Caco-2 (cell line): ENCODE data around the gene GAK. TPM values are rescaled to one million over a fixed set of nuclear protein-coding genes. Genes with fewer than 3 reads are reported as not detected.

Source experiments
- BruUV-seq: library from RNA; stranded (reverse); fragments of 400-500 nt; replicated peaks from 2 replicates; lab custom pipeline; 2021; lab: Mats Ljungman, UMichigan
- CTCF ChIA-PET: fragments of 300-600 bp; sonication (Branson Sonifier 250); formaldehyde crosslinking; loops from one replicate; lab custom pipeline; 2022; ENCODE audit warnings: antibody characterized with exemption; lab: Charles Lee
- POLR2A ChIA-PET: fragments of 300-600 bp; sonication (Branson Sonifier 250); formaldehyde crosslinking; loops from one replicate; lab custom pipeline; 2022; ENCODE audit warnings: antibody characterized with exemption; lab: Charles Lee
- DNase-seq, 2 experiments: peaks; one replicate each; pipeline versions ENCODE4 v3.0.0 to v3.0.0-alpha.2; 2020 to 2022
- H3K27me3 ChIP-seq: replicated peaks from 2 replicates; pipeline ENCODE4 v1.6.0; 2011; ENCODE audit warnings: low read length; ENCODE audit not compliant: control insufficient read depth, insufficient read depth
- H3K36me3 ChIP-seq: 2 replicates; pipeline ENCODE4 v1.5.1; 2011; ENCODE audit warnings: low read length; ENCODE audit not compliant: control insufficient read depth, insufficient read depth
- H3K4me1 ChIP-seq: fragments of 250-450 bp; sonication (Bioruptor Pico); 2 replicates; pipeline ENCODE4 v1.5.1; 2020; ENCODE audit warnings: mild to moderate bottlenecking
- H3K4me3 ChIP-seq: 2 replicates; pipeline ENCODE4 v1.5.1; 2011; ENCODE audit warnings: low read depth, mild to moderate bottlenecking, control low read depth, low read length
- H3K9me3 ChIP-seq: fragments of 250-450 bp; sonication (Bioruptor Pico); 2 replicates; pipeline ENCODE4 v1.5.1; 2020; ENCODE audit warnings: mild to moderate bottlenecking, moderate library complexity
- H3K27ac Mint-ChIP-seq: one replicate; pipeline ENCODE4 v1.8.0; 2022; ENCODE audit warnings: mixed read lengths; ENCODE audit not compliant: unreplicated experiment
- H3K27me3 Mint-ChIP-seq: one replicate; pipeline ENCODE4 v1.8.0; 2022; ENCODE audit warnings: mixed read lengths; ENCODE audit not compliant: insufficient read depth, unreplicated experiment
- H3K36me3 Mint-ChIP-seq: one replicate; pipeline ENCODE4 v1.8.0; 2022; ENCODE audit warnings: mild to moderate bottlenecking, mixed read lengths; ENCODE audit not compliant: insufficient read depth, unreplicated experiment
- H3K4me1 Mint-ChIP-seq: one replicate; pipeline ENCODE4 v1.8.0; 2022; ENCODE audit warnings: low read depth, mixed read lengths; ENCODE audit not compliant: unreplicated experiment
- H3K4me3 Mint-ChIP-seq: one replicate; pipeline ENCODE4 v1.8.0; 2022; ENCODE audit warnings: mild to moderate bottlenecking, moderate library complexity, mixed read lengths; ENCODE audit not compliant: unreplicated experiment
- H3K9me3 Mint-ChIP-seq: one replicate; pipeline ENCODE4 v1.8.0; 2022; ENCODE audit warnings: mixed read lengths; ENCODE audit not compliant: unreplicated experiment
- intact Hi-C: fragments of 100-400 bp; cut with micrococcal nuclease; formaldehyde crosslinking; loops from one replicate; pipeline ENCODE4 v1.10.0; 2022; ENCODE audit not compliant: unreplicated experiment
- total RNA-seq: library from RNA; stranded (reverse); gene quantifications from 2 replicates; pipeline ENCODE4 v1.2.3, GENCODE V29; 2022
- TF ChIP-seq, protein P1 (sequence below), 2 experiments: fragments of 200-600 bp in 1 of 2; IDR thresholded peaks; 1 replicate in 1 of 2; 2 replicates in 1 of 2; pipeline versions ENCODE4 v1.5.1 to v1.8.0; 2011 to 2022; ENCODE audit warnings: antibody characterized with exemption in 1 of 2, control low read depth in 1 of 2, inconsistent platforms in 1 of 2, low read depth in 1 of 2, low read length in 1 of 2, mild to moderate bottlenecking in 1 of 2, moderate library complexity in 1 of 2; ENCODE audit not compliant: insufficient read depth in 1 of 2, severe bottlenecking in 1 of 2, unreplicated experiment in 1 of 2

Gene GAK
- total RNA-seq, 1 experiment from 2014 or later: 126 TPM

DNA sequence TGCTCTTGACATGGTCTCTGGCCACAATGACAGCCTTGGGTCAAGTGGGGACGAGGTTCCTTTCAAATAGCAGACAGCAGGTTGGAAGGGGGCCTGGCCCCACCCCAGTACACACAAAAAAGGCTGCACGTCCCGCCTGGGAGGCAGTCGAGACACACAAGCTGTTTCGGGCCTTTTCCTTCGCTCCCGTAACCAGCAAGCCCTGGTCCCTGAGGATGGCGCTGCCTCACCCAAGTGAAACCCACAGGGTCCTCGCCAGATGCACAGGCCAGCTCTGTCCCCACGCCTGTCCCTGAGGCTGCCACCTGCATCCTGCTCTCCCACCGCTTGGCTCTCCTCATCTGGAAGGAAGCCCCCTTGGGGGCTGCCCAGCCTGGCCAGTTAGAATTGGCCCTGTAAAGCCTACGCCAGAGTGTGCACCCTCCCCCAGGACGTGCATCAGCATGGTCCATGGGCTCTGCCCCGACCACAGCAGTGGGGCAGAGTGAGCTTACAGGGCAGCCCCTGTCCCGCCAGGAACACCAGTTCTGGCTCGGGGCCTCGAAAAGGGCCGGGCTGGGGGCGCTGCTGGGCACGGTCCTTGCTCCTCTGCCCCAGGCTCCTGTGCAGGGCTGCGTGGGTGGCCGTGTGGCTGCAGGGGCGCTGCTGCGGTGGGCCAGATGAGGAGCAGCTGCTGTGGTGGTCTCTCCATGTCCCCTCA lies 108.2 kb downstream of the GAK start:
- no TSS peak for BruUV-seq
- Mint-ChIP-seq H3K4me1 (no peaks in the 10 kb centered on the region), H3K27me3 (peaks cover 10% of the 10 kb centered on the region), H3K4me3 (no peak overlapping the region), H3K27ac (no peak overlapping the region), H3K36me3 (no peaks in the 10 kb centered on the region), H3K9me3 (no peaks in the 10 kb centered on the region)
- TF ChIP-seq, protein P1, sequence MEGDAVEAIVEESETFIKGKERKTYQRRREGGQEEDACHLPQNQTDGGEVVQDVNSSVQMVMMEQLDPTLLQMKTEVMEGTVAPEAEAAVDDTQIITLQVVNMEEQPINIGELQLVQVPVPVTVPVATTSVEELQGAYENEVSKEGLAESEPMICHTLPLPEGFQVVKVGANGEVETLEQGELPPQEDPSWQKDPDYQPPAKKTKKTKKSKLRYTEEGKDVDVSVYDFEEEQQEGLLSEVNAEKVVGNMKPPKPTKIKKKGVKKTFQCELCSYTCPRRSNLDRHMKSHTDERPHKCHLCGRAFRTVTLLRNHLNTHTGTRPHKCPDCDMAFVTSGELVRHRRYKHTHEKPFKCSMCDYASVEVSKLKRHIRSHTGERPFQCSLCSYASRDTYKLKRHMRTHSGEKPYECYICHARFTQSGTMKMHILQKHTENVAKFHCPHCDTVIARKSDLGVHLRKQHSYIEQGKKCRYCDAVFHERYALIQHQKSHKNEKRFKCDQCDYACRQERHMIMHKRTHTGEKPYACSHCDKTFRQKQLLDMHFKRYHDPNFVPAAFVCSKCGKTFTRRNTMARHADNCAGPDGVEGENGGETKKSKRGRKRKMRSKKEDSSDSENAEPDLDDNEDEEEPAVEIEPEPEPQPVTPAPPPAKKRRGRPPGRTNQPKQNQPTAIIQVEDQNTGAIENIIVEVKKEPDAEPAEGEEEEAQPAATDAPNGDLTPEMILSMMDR (IDR thresholded peaks at IDR 0.05; ENCODE audit: insufficient read depth in 1 of 2, low read depth in 1 of 2, low read length in 1 of 2, severe bottlenecking in 1 of 2, unreplicated experiment in 1 of 2): no peak
- no peak overlapping the region for H3K4me3 ChIP-seq
- no peaks in the 10 kb centered on the region for H3K27me3 ChIP-seq
- intact Hi-C loops: no loop called here
- H3K9me3 ChIP-seq: no peaks in the 10 kb centered on the region
- POLR2A ChIA-PET: no interaction called here
- CTCF ChIA-PET: no interaction called here
- no peak for DNase-seq
- peaks cover 4% of the 10 kb centered on the region; the same call in 1 of the 2 replicates for H3K4me1 ChIP-seq
- H3K36me3 ChIP-seq: no peaks in the 10 kb centered on the region

DNA sequence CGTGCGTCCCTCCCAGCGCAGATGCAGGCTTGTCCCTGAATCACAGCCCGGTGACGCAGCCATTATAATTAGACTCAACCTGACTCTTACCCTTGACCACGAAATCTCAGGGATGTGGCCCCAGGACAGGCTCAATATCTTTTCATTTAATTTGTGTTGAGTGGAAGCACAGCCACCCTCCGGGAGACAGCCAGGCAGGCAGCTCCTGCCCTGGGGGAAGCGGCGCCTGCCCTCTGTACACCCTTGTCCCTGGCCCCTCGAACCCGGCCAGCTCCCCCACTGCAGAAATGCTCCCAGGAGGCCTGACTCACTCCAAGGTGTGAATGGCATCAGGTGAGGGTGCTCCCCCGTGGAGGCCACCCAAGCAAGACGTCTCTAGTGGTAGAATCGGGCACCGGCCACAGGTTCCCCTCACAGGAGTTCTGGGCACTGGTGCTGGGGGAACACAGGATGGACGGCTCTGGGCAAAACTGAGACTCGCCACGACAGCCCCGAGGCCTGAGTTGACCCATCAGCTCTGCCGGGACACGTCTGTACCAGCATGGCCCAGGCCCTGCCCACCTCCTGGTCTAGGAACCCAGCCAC lies 108.8 kb downstream of the GAK start:
- ChIA-PET POLR2A (no interaction called here), CTCF (no interaction called here)
- TF ChIP-seq, protein P1 (IDR thresholded peaks at IDR 0.05; ENCODE audit: insufficient read depth in 1 of 2, low read depth in 1 of 2, low read length in 1 of 2, severe bottlenecking in 1 of 2, unreplicated experiment in 1 of 2): no peak
- Histone ChIP-seq H3K27me3 (no peaks in the 10 kb centered on the region), H3K4me1 (peaks cover 4% of the 10 kb centered on the region; the same call in 1 of the 2 replicates), H3K9me3 (no peaks in the 10 kb centered on the region), H3K36me3 (no peaks in the 10 kb centered on the region), H3K4me3 (no peak overlapping the region)
- no peak overlapping the region for H3K4me3 Mint-ChIP-seq
- no peak overlapping the region for H3K27ac Mint-ChIP-seq
- intact Hi-C loops: no loop called here
- H3K36me3 Mint-ChIP-seq: no peaks in the 10 kb centered on the region
- H3K4me1 Mint-ChIP-seq: no peaks in the 10 kb centered on the region
- peaks cover 10% of the 10 kb centered on the region for H3K27me3 Mint-ChIP-seq
- no peaks in the 10 kb centered on the region for H3K9me3 Mint-ChIP-seq
- no peak for DNase-seq
- no TSS peak for BruUV-seq

DNA sequence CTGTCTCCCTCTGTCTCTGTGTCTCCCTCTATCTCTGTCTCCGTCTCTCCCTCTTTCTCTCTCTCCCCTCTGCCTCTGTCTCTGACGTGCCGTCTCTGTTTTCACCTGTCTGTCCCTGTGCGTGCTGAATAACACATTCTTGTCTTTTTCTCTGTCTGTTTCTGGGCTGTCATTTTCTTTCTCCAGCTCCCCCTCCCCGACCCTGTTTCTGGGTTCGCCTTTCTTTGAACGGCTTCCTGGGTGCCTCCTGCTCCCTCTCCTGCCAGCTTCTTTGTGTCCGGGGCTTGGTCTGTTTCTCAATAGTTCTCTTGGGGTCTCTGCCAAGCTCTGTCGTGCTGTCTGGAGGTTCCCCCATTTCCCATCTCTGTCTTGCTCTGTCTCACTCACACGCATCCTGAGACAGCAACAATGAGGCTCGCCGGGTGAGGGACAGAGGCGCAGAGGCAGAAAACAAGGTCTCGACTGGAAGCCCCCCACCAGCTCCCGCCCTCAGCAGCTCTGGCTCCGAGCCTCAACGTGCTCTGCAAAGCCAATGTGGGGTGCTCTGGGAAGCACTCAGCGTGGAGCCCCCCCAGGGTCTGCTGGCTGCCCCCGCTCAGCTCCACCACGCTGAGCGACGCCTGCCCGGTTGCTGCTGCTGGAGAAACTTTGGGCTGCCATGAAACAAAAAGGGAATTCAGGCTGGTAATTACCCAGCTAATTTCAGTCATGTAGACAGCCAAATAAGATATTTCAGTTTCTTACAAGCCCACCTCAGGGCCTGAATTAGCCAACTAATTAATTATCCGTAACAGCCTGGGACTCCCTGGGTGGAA lies 109.5 kb downstream of the GAK start:
- Mint-ChIP-seq H3K9me3 (no peaks in the 10 kb centered on the region), H3K4me1 (no peaks in the 10 kb centered on the region), H3K27me3 (peaks cover 6% of the 10 kb centered on the region), H3K36me3 (no peaks in the 10 kb centered on the region), H3K4me3 (no peak overlapping the region), H3K27ac (no peak overlapping the region)
- no peaks in the 10 kb centered on the region for H3K36me3 ChIP-seq
- TF ChIP-seq, protein P1 (IDR thresholded peaks at IDR 0.05; ENCODE audit: insufficient read depth in 1 of 2, low read depth in 1 of 2, low read length in 1 of 2, severe bottlenecking in 1 of 2, unreplicated experiment in 1 of 2): no peak
- H3K4me3 ChIP-seq: no peak overlapping the region
- intact Hi-C loops: no loop called here
- no peaks in the 10 kb centered on the region for H3K9me3 ChIP-seq
- no peaks in the 10 kb centered on the region for H3K27me3 ChIP-seq
- ChIA-PET CTCF (no interaction called here), POLR2A (no interaction called here)
- peaks cover 4% of the 10 kb centered on the region; the same call in 1 of the 2 replicates for H3K4me1 ChIP-seq
- no peak for DNase-seq
- no TSS peak for BruUV-seq
